Peyer's patch (tissue), 4 donors: ENCODE measurements around the gene LMO1.

Experiments
- POLR2A ChIP-seq, 2 donors: fragments of 450-650 bp; IDR thresholded peaks; one replicate each; pipeline ENCODE4 v1.5.1; 2017; ENCODE audit warnings: antibody characterized with exemption in 2 of 2, mild to moderate bottlenecking in 2 of 2, moderate library complexity in 2 of 2
- TF ChIP-seq, protein P1 (sequence below), 6 experiments: fragments of 450-650 bp in 4 of 6; fragments of 200-600 bp in 2 of 6; sonication (generic) in 1 of 6; IDR thresholded peaks; one replicate each; pipeline ENCODE4 v1.5.1; 2017 to 2019; ENCODE audit warnings: antibody characterized with exemption in 6 of 6, mild to moderate bottlenecking in 3 of 6, moderate library complexity in 1 of 6

DNA sequence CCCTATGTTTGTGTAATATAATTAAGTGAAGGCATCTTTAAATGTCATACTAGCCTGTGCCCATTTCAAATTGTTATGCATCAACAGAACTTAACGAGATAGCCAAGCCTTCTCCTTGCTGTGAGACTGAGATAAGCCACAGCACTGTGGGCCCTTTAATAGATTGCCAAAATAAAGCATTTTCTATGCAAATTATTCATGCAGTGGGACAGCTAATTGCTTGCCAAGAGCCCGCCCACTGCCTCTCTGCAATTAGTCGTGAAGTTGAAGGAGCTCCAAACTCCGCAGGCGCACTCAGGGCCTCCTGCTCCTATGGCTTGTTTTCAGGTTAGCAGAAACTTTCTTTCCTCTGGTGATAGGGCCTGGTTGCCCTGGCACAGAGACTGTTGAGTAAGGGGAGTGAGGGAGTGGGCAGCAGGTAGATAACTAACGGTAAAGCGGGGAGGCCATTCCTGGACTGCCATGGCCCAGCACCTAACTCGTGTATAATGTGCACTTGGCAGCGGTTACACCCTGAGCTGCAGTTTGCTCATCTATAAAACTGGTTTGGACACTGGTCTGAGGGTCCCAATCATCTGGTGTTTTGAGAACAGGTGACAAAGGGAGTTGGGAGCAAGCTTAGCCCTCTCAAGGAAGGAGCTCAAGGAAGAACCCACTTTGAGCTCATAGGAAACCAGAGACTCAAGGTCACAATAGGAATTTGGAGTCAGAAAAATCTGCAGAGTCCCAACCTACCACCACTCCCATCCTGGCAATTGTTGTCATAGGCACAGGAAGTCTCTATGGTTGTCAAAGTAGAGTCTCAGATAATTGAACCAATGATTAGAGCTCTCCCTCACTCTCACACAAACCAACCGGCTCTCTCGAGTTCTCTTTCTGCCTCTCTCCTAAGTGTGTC is 60.9 kb downstream of the LMO1 start:
- TF ChIP-seq, protein P1, sequence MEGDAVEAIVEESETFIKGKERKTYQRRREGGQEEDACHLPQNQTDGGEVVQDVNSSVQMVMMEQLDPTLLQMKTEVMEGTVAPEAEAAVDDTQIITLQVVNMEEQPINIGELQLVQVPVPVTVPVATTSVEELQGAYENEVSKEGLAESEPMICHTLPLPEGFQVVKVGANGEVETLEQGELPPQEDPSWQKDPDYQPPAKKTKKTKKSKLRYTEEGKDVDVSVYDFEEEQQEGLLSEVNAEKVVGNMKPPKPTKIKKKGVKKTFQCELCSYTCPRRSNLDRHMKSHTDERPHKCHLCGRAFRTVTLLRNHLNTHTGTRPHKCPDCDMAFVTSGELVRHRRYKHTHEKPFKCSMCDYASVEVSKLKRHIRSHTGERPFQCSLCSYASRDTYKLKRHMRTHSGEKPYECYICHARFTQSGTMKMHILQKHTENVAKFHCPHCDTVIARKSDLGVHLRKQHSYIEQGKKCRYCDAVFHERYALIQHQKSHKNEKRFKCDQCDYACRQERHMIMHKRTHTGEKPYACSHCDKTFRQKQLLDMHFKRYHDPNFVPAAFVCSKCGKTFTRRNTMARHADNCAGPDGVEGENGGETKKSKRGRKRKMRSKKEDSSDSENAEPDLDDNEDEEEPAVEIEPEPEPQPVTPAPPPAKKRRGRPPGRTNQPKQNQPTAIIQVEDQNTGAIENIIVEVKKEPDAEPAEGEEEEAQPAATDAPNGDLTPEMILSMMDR (IDR thresholded peaks at IDR 0.05): no peak
- no peak for TF ChIP-seq POLR2A (IDR thresholded peaks at IDR 0.05)
